Endodermal cell (in vitro differentiated cells): Measurements from ENCODE around the gene APOOL. TPM values are rescaled to one million over a fixed set of nuclear protein-coding genes. Genes with fewer than 3 reads are reported as not detected.

Experiments used
- DNase-seq: peaks from one replicate; pipeline ENCODE4 v3.0.0-alpha.2; 2017
- H3K27ac ChIP-seq: 2 replicates; pipeline ENCODE4 v1.5.1; 2013; ENCODE audit warnings: mild to moderate bottlenecking, low read depth, low read length, moderate library complexity
- H3K27me3 ChIP-seq: 2 replicates; pipeline ENCODE4 v1.6.1; 2013; ENCODE audit warnings: mild to moderate bottlenecking, low read length, moderate library complexity; ENCODE audit not compliant: insufficient read depth, control insufficient read depth, poor library complexity, severe bottlenecking
- H3K36me3 ChIP-seq: 2 replicates; pipeline ENCODE4 v1.7.0; 2013; ENCODE audit warnings: mild to moderate bottlenecking, low read length, moderate library complexity; ENCODE audit not compliant: control insufficient read depth, insufficient read depth
- H3K4me1 ChIP-seq: one replicate; pipeline ENCODE4 v1.7.0; 2013; ENCODE audit warnings: low read length; ENCODE audit not compliant: control insufficient read depth, insufficient read depth
- H3K4me3 ChIP-seq: 2 replicates; pipeline ENCODE4 v1.5.1; 2013; ENCODE audit warnings: mild to moderate bottlenecking, low read length, moderate library complexity
- H3K9ac ChIP-seq: 2 replicates; pipeline ENCODE4 v1.6.1; 2013; ENCODE audit warnings: mild to moderate bottlenecking, low read length, moderate library complexity; ENCODE audit not compliant: poor library complexity, severe bottlenecking; ENCODE audit errors: extremely low read depth
- H3K9me3 ChIP-seq: 2 replicates; pipeline ENCODE4 v1.6.1; 2013; ENCODE audit warnings: mild to moderate bottlenecking, low read length, moderate library complexity; ENCODE audit not compliant: control insufficient read depth
- H3K27ac Mint-ChIP-seq: 2 replicates; pipeline ENCODE4 v1.8.0; 2020; ENCODE audit warnings: mixed read lengths
- H3K27me3 Mint-ChIP-seq: 2 replicates; pipeline ENCODE4 v1.8.0; 2021; ENCODE audit warnings: mild to moderate bottlenecking, mixed read lengths; ENCODE audit not compliant: insufficient read depth
- H3K36me3 Mint-ChIP-seq: 2 replicates; pipeline ENCODE4 v1.8.0; 2020; ENCODE audit warnings: low read depth, mixed read lengths
- H3K4me1 Mint-ChIP-seq: 2 replicates; pipeline ENCODE4 v1.8.0; 2020; ENCODE audit warnings: mixed read lengths
- H3K4me3 Mint-ChIP-seq: 2 replicates; pipeline ENCODE4 v1.8.0; 2020; ENCODE audit warnings: mild to moderate bottlenecking, moderate library complexity, mixed read lengths
- H3K9me3 Mint-ChIP-seq: 2 replicates; pipeline ENCODE4 v1.8.0; 2020; ENCODE audit warnings: mild to moderate bottlenecking, mixed read lengths
- CTCF ChIP-seq: fragments of 200-600 bp; sonication (generic); conservative IDR thresholded peaks from 2 replicates; pipeline ENCODE4 v1.5.0; 2021; ENCODE audit warnings: antibody characterized with exemption, mild to moderate bottlenecking
- WGBS, 2 experiments: methylation state at CpG; one replicate each; pipeline versions ENCODE4 v1.1.5 to v1.1.7; 2013; ENCODE audit warnings: missing lambda C conversion rate in 2 of 2, mixed read lengths in 1 of 2; ENCODE audit not compliant: insufficient coverage in 1 of 2, insufficient read length in 1 of 2; 5-methylcytosine and 5-hydroxymethylcytosine counted together
- total RNA-seq, 2 donors: library from RNA; stranded (reverse); fragmentation: NEBNext Ultra II Directional in 1 of 2; extraction: Animal tissue kit (Norgen Biotek cat#: 25700) in 1 of 2; gene quantifications; 2 replicates in 1 of 2; 3 replicates in 1 of 2; pipeline ENCODE4 v1.2.1, GENCODE V29; 2021

The APOOL gene
- total RNA-seq, 2 donors from 2014 or later = 14.3 to 14.8 TPM

- H3K4me1 ChIP-seq = no peaks in the 10 kb centered on the region
- Mint-ChIP-seq H3K4me3 (no peak overlapping the region), H3K36me3 (peaks cover 2% of the 10 kb centered on the region), H3K9me3 (peaks cover 64% of the 10 kb centered on the region), H3K27me3 (no peaks in the 10 kb centered on the region), H3K27ac (no peak overlapping the region), H3K4me1 (no peaks in the 10 kb centered on the region)
- H3K4me3 ChIP-seq = no peak overlapping the region
- H3K9me3 ChIP-seq = no peaks in the 10 kb centered on the region
- 94 to 100% methylated on average over 1 to 3 of the region's 3 CpGs for WGBS, 2 experiments
- no peak for TF ChIP-seq CTCF
- H3K27me3 ChIP-seq = no peaks in the 10 kb centered on the region
- H3K27ac ChIP-seq = no peak overlapping the region
- H3K9ac ChIP-seq = no peak overlapping the region
- no peaks in the 10 kb centered on the region for H3K36me3 ChIP-seq
- no peak for DNase-seq
These were observed 33.4 kb downstream of the APOOL start for GRCh38 chrX:85037114-85037513.

- Histone ChIP-seq H3K36me3 (no peaks in the 10 kb centered on the region), H3K27ac (no peak overlapping the region), H3K4me1 (no peaks in the 10 kb centered on the region), H3K9me3 (no peaks in the 10 kb centered on the region), H3K9ac (no peak overlapping the region), H3K27me3 (no peaks in the 10 kb centered on the region), H3K4me3 (no peak overlapping the region)
- Mint-ChIP-seq H3K27me3 (no peaks in the 10 kb centered on the region), H3K27ac (no peak overlapping the region), H3K4me3 (no peak overlapping the region), H3K36me3 (peaks cover 2% of the 10 kb centered on the region), H3K9me3 (peaks cover 9% of the 10 kb centered on the region), H3K4me1 (peaks cover 1% of the 10 kb centered on the region)
- 81% methylated on average over 1 of the region's 1 CpG; no CpG with 5 or more reads in 1 of the 2 experiments for WGBS, 2 experiments
- no peak for TF ChIP-seq CTCF
- no peak for DNase-seq
These were observed 48.0 kb downstream of the APOOL start for GRCh38 chrX:85051627-85052026.

GRCh38 chrX:85052205-85052604, 48.5 kb downstream of the APOOL start:
- Histone ChIP-seq H3K27ac (no peak overlapping the region), H3K4me1 (no peaks in the 10 kb centered on the region), H3K9me3 (no peaks in the 10 kb centered on the region), H3K9ac (no peak overlapping the region), H3K4me3 (no peak overlapping the region), H3K36me3 (no peaks in the 10 kb centered on the region), H3K27me3 (no peaks in the 10 kb centered on the region)
- Mint-ChIP-seq H3K27ac (no peak overlapping the region), H3K27me3 (no peaks in the 10 kb centered on the region), H3K9me3 (peaks cover 11% of the 10 kb centered on the region), H3K4me3 (no peak overlapping the region), H3K36me3 (peaks cover 4% of the 10 kb centered on the region), H3K4me1 (peaks cover under 1% of the 10 kb centered on the region)
- no peak for DNase-seq
- TF ChIP-seq CTCF = no peak
- 100% methylated on average over 1 of the region's 3 CpGs; no CpG with 5 or more reads in 1 of the 2 experiments for WGBS, 2 experiments
